GM12878 (cell line): ENCODE results near the gene ANGPTL2.

Experiments used
- CHD1 ChIP-seq: IDR thresholded peaks from 2 replicates; pipeline ENCODE4 v1.6.1; 2012; ENCODE audit warnings: low read depth, low read length, improper control_type of control experiment
- CTCF ChIP-seq, 3 experiments: IDR thresholded peaks in 2 of 3; conservative IDR thresholded peaks in 1 of 3; 2 replicates each; pipeline ENCODE4 v1.5.1; 2011; ENCODE audit warnings: low read depth in 3 of 3, low read length in 3 of 3, mild to moderate bottlenecking in 3 of 3, control low read depth in 2 of 3, moderate library complexity in 2 of 3, inconsistent platforms in 1 of 3, mixed read lengths in 1 of 3; ENCODE audit not compliant: control insufficient read depth in 2 of 3, insufficient read depth in 1 of 3; ENCODE audit errors: extremely low read depth in 1 of 3
- POLR2AphosphoS2 ChIP-seq: IDR thresholded peaks from 2 replicates; pipeline ENCODE4 v1.6.1; 2011; ENCODE audit warnings: low read depth, mild to moderate bottlenecking, low read length, improper control_type of control experiment, moderate library complexity

GRCh38 chr9:127085186-127085585 is 37.2 kb downstream of the ANGPTL2 start:
- TF ChIP-seq POLR2AphosphoS2 (no peak), CTCF (IDR thresholded peaks at IDR 0.05 in 2 of 3, conservative IDR thresholded peaks at IDR 0.05 in 1 of 3; ENCODE audit: control insufficient read depth in 2 of 3, extremely low read depth in 1 of 3, insufficient read depth in 1 of 3, low read depth in 3 of 3, low read length in 3 of 3) (no peak), CHD1 (no peak)
